Measurements from ENCODE around the gene WDR35. TPM values are rescaled to one million over a fixed set of nuclear protein-coding genes. Genes with fewer than 3 reads are reported as not detected.

WDR35 gene
- total and polyA plus RNA-seq, 10 of the 15 experiments (the other 5 are each of a cell fraction or from before 2014, with no cell fraction given) = 3.0 to 9.3 (median 6.3) TPM

GRCh38 chr2:19971691-19972090 lies 18.2 kb downstream of the WDR35 start:
- no peak overlapping the region for H2AFZ ChIP-seq (ENCODE audit: control insufficient read depth, low read depth, low read length)
- no peak overlapping the region for H3K4me3 ChIP-seq
- DNase-seq (ENCODE audit: low read depth, low spot score) (no peak), FAIRE-seq (no peak), ATAC-seq (no peak)
- in situ Hi-C loops (cut with MboI) = no loop called here
- no peak overlapping the region for H3K4me2 ChIP-seq (ENCODE audit: control insufficient read depth, insufficient read depth)
- ChIA-PET CTCF (interaction anchor here (1.1 kb wide), 2 partner anchors 9 to 17 kb away, joined by 3 to 6 read pairs; no protein-coding TSS in a partner anchor), RAD21 (ENCODE audit: unreplicated experiment) (no interaction called here), SMC1A (ENCODE audit: uncharacterized antibody, unreplicated experiment) (interaction anchor here (1.8 to 1.9 kb wide), 2 partner anchors 14 to 43 kb away, joined by 6 to 7 read pairs; no protein-coding TSS in a partner anchor), POLR2A (interaction anchor here (1.4 kb wide), 1 partner anchor 18 kb away, joined by 3 read pairs; the partner anchor contains the start of gene WDR35)
- no TSS peak for BruUV-seq (replicated peaks)
- no peak overlapping the region for H3K9ac ChIP-seq (ENCODE audit: control insufficient read depth, insufficient read depth, low read length)
- WGBS (ENCODE audit: insufficient coverage, insufficient replicate concordance, low lambda C conversion rate, missing lambda C conversion rate) = 84% methylated on average over 3 of the region's 3 CpGs
- H3K9me3 ChIP-seq (replicated peaks; ENCODE audit: control insufficient read depth, insufficient read depth, low read length) = no peaks in the 10 kb centered on the region
- H3K27ac ChIP-seq (ENCODE audit: control insufficient read depth, insufficient read depth) = no peak overlapping the region
- no peaks in the 10 kb centered on the region for H3K79me2 ChIP-seq (ENCODE audit: control insufficient read depth, insufficient read depth, low read length)
- peaks cover 0 to 3% of the 10 kb centered on the region in 2 experiments; a peak in 2 of 4 replicates for H3K36me3 ChIP-seq (ENCODE audit: control insufficient read depth in 2 of 2, insufficient read depth in 2 of 2, low read length in 1 of 2)
- TF ChIP-seq TCF3 (IDR thresholded peaks at IDR 0.05; ENCODE audit: borderline replicate concordance, insufficient read depth, low read depth, low read length) (no peak), KDM1A (IDR thresholded peaks at IDR 0.05; ENCODE audit: borderline replicate concordance) (no peak), NFIC (IDR thresholded peaks at IDR 0.05; ENCODE audit: low read depth, low read length) (no peak), PAX5 (IDR thresholded peaks at IDR 0.05; ENCODE audit: borderline replicate concordance, low read depth, low read length) (no peak), NFXL1 (IDR thresholded peaks at IDR 0.05; ENCODE audit: borderline replicate concordance) (no peak), POLR2AphosphoS2 (IDR thresholded peaks at IDR 0.05; ENCODE audit: low read depth, low read length) (no peak), RAD21 (IDR thresholded peaks at IDR 0.05; ENCODE audit: insufficient read depth, low read depth, low read length) (no peak)
- intact Hi-C loops (cut with micrococcal nuclease; ENCODE audit: unreplicated experiment) = no loop called here
- no peaks in the 10 kb centered on the region for H3K4me1 ChIP-seq (ENCODE audit: control insufficient read depth, insufficient read depth, low read length)
- no peaks in the 10 kb centered on the region for H4K20me1 ChIP-seq (ENCODE audit: control insufficient read depth, insufficient read depth)
- H3K27me3 ChIP-seq (replicated peaks in 1 of 2; ENCODE audit: control insufficient read depth in 2 of 2, insufficient read depth in 2 of 2, low read length in 1 of 2) = no peaks in the 10 kb centered on the region

DNA sequence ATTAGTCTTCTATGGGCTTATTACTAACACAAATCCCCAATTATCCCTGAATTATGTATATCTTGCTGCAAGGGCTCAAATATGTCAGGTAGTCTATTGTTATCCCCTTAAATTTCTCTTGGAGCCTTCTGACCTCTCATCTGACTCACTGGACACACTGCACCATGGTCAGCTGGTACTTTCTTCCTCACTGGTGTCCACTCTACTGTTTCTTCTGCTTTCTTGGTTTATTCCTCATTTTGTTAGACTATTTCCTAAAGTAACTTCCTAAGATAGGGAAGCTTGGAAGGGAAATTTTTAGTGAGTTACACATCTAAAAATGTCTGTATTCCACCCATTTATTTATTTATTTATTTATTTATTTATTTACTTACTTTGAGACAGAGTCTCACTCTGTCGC lies 26.5 kb downstream of the WDR35 start:
- intact Hi-C loops (cut with micrococcal nuclease; ENCODE audit: unreplicated experiment) (no loop called here), in situ Hi-C loops (cut with MboI) (loop anchor here (5.0 kb wide), 1 partner anchor 129 kb away; no protein-coding TSS in a partner anchor)
- WGBS (ENCODE audit: insufficient coverage, insufficient replicate concordance, low lambda C conversion rate, missing lambda C conversion rate) = 100% methylated on average over 1 of the region's 1 CpG
- no peak for DNase-seq (ENCODE audit: low read depth, low spot score)
- CTCF ChIA-PET = interaction anchor here (1.1 to 3.6 kb wide), 4 partner anchors 8 to 137 kb away, joined by 3 to 15 read pairs (median 3); no protein-coding TSS in a partner anchor
- POLR2A ChIA-PET = no interaction called here
- Histone ChIP-seq H4K20me1 (ENCODE audit: control insufficient read depth, insufficient read depth) (no peaks in the 10 kb centered on the region), H3K27me3 (replicated peaks in 1 of 2; ENCODE audit: control insufficient read depth in 2 of 2, insufficient read depth in 2 of 2, low read length in 1 of 2) (no peaks in the 10 kb centered on the region), H3K9me3 (replicated peaks; ENCODE audit: control insufficient read depth, insufficient read depth, low read length) (no peaks in the 10 kb centered on the region), H3K36me3 (ENCODE audit: control insufficient read depth in 2 of 2, insufficient read depth in 2 of 2, low read length in 1 of 2) (peaks cover 0 to 3% of the 10 kb centered on the region in 2 experiments; a peak in 1 of 4 replicates), H3K9ac (ENCODE audit: control insufficient read depth, insufficient read depth, low read length) (no peak overlapping the region), H3K79me2 (ENCODE audit: control insufficient read depth, insufficient read depth, low read length) (no peaks in the 10 kb centered on the region), H3K4me3 (no peak overlapping the region), H3K27ac (ENCODE audit: control insufficient read depth, insufficient read depth) (no peak overlapping the region), H2AFZ (ENCODE audit: control insufficient read depth, low read depth, low read length) (no peak overlapping the region), H3K4me2 (ENCODE audit: control insufficient read depth, insufficient read depth) (no peak overlapping the region), H3K4me1 (ENCODE audit: control insufficient read depth, insufficient read depth, low read length) (no peaks in the 10 kb centered on the region)
- RAD21 ChIA-PET (ENCODE audit: unreplicated experiment) = interaction anchor here (1.5 kb wide), 1 partner anchor 52 kb away, joined by 4 read pairs; no protein-coding TSS in a partner anchor
- TF ChIP-seq TAF1 (IDR thresholded peaks at IDR 0.05; ENCODE audit: borderline replicate concordance, low read depth, low read length) (no peak), NFYA (IDR thresholded peaks at IDR 0.05; ENCODE audit: borderline replicate concordance, low read depth, low read length) (no peak), RAD51 (IDR thresholded peaks at IDR 0.05) (no peak), CEBPB (IDR thresholded peaks at IDR 0.05; ENCODE audit: borderline replicate concordance in 1 of 2, low read depth in 2 of 2, low read length in 2 of 2) (no peak)
- ATAC-seq = no peak
- no TSS peak for BruUV-seq (replicated peaks)
- FAIRE-seq = no peak
- SMC1A ChIA-PET (ENCODE audit: uncharacterized antibody, unreplicated experiment) = interaction anchor here (2.4 kb wide), 1 partner anchor 17 kb away, joined by 7 read pairs; no protein-coding TSS in a partner anchor

All from GM12878 (cell line).